Endothelial cell of umbilical vein (primary cell): Measurements from ENCODE around the gene SLC15A5. TPM values are rescaled to one million over a fixed set of nuclear protein-coding genes. Genes with fewer than 3 reads are reported as not detected.

Experiments
- BruUV-seq: library from RNA; stranded (reverse); fragments of 400-500 nt; replicated peaks from 2 replicates; lab custom pipeline; 2021; lab: Mats Ljungman, UMichigan
- CTCF ChIA-PET: fragments of 300-600, 350-600 bp; sonication (Branson Sonifier 250); formaldehyde crosslinking; loops from one replicate; lab custom pipeline; 2021; ENCODE audit warnings: antibody characterized with exemption, inconsistent platforms; lab: Charles Lee
- POLR2A ChIA-PET: fragments of 300-600, 350-600 bp; sonication (Branson Sonifier 250); formaldehyde crosslinking; loops from one replicate; lab custom pipeline; 2021; ENCODE audit warnings: antibody characterized with exemption, inconsistent platforms; lab: Charles Lee
- DNase-seq: peaks from one replicate; pipeline ENCODE4 v3.0.0-alpha.2; 2011; ENCODE audit warnings: low read depth, low spot score
- FAIRE-seq: peaks from 2 replicates; lab custom pipeline; 2011; peaks lifted over from hg19 to GRCh38; lab: Jason Lieb, UNC
- H2AFZ ChIP-seq: 2 replicates; pipeline ENCODE4 v1.6.0; 2012; ENCODE audit warnings: low read depth, low read length, control low read depth, inconsistent platforms
- H3K27ac ChIP-seq: 2 replicates; pipeline ENCODE4 v1.5.1; 2011; ENCODE audit warnings: low read depth, mild to moderate bottlenecking, control low read depth, low read length, moderate library complexity; ENCODE audit not compliant: insufficient read depth
- H3K27me3 ChIP-seq, 2 experiments: 2 replicates each; pipeline versions ENCODE4 v1.6.0 to v1.6.1; 2011; ENCODE audit warnings: low read length in 2 of 2, mixed read lengths in 1 of 2; ENCODE audit not compliant: control insufficient read depth in 2 of 2, insufficient read depth in 2 of 2
- H3K36me3 ChIP-seq, 2 experiments: 2 replicates in 1 of 2; 3 replicates in 1 of 2; pipeline ENCODE4 v1.5.1; 2011; ENCODE audit warnings: low read length in 2 of 2, mild to moderate bottlenecking in 1 of 2, moderate library complexity in 1 of 2; ENCODE audit not compliant: control insufficient read depth in 2 of 2, insufficient read depth in 2 of 2; ENCODE audit errors: extremely low read depth in 1 of 2
- H3K4me1 ChIP-seq: 3 replicates; pipeline ENCODE4 v1.5.1; 2011; ENCODE audit warnings: mild to moderate bottlenecking, low read length; ENCODE audit not compliant: control insufficient read depth, insufficient read depth; ENCODE audit errors: extremely low read depth
- H3K4me2 ChIP-seq: 2 replicates; pipeline ENCODE4 v1.6.1; 2011; ENCODE audit warnings: low read length, control low read depth, mixed read lengths; ENCODE audit not compliant: insufficient read depth
- H3K4me3 ChIP-seq, 3 experiments: fragments of 200-600 bp in 1 of 3; sonication (generic), shearing (Covaris generic) in 1 of 3; replicated peaks in 1 of 3; 2 replicates each; pipeline ENCODE4 v1.5.1; 2011 to 2016; ENCODE audit warnings: control low read depth in 3 of 3, low read length in 3 of 3, mild to moderate bottlenecking in 2 of 3, inconsistent platforms in 1 of 3, low read depth in 1 of 3, moderate library complexity in 1 of 3; ENCODE audit not compliant: insufficient read depth in 1 of 3
- H3K79me2 ChIP-seq: 2 replicates; pipeline ENCODE4 v1.6.0; 2012; ENCODE audit warnings: low read length, inconsistent platforms; ENCODE audit not compliant: control insufficient read depth, insufficient read depth
- H3K9ac ChIP-seq: replicated peaks from 2 replicates; pipeline ENCODE3; 2011; ENCODE audit warnings: low read length, control low read depth; ENCODE audit not compliant: insufficient read depth; ENCODE audit errors: extremely low read depth
- H3K9me1 ChIP-seq: replicated peaks from 3 replicates; pipeline ENCODE4 v1.6.0; 2011; ENCODE audit warnings: mild to moderate bottlenecking, low read length; ENCODE audit not compliant: control insufficient read depth, insufficient read depth; ENCODE audit errors: extremely low read depth
- H3K9me3 ChIP-seq: replicated peaks from 2 replicates; pipeline ENCODE4 v1.5.1; 2012; ENCODE audit warnings: low read length, inconsistent platforms; ENCODE audit not compliant: control insufficient read depth, insufficient read depth
- H4K20me1 ChIP-seq: replicated peaks from 2 replicates; pipeline ENCODE3; 2011; ENCODE audit warnings: mild to moderate bottlenecking, low read length; ENCODE audit not compliant: control insufficient read depth, insufficient read depth; ENCODE audit errors: extremely low read depth
- CTCF ChIP-seq, 2 donors: IDR thresholded peaks; 1 replicate in 1 of 2; 2 replicates in 1 of 2; pipeline ENCODE4 v1.5.1; 2011; ENCODE audit warnings: low read length in 2 of 2, mild to moderate bottlenecking in 2 of 2, moderate library complexity in 2 of 2, control low read depth in 1 of 2, inconsistent platforms in 1 of 2, low read depth in 1 of 2; ENCODE audit not compliant: insufficient read depth in 1 of 2; ENCODE audit errors: extremely low read depth in 1 of 2
- EZH2 ChIP-seq: IDR thresholded peaks from 2 replicates; pipeline ENCODE4 v1.6.1; 2012; ENCODE audit warnings: borderline replicate concordance, low read depth, mild to moderate bottlenecking, moderate library complexity, low read length, inconsistent platforms; ENCODE audit not compliant: severe bottlenecking
- FOS ChIP-seq: IDR thresholded peaks from 2 replicates; pipeline ENCODE4 v1.6.1; 2011; ENCODE audit warnings: mild to moderate bottlenecking, low read length, moderate library complexity, borderline replicate concordance; ENCODE audit not compliant: insufficient read depth
- GATA2 ChIP-seq: IDR thresholded peaks from 2 replicates; pipeline ENCODE4 v1.7.0; 2011; ENCODE audit warnings: low read depth, mild to moderate bottlenecking, moderate library complexity, mixed read lengths, low read length; ENCODE audit not compliant: insufficient read length, insufficient read depth
- JUN ChIP-seq: IDR thresholded peaks from 2 replicates; pipeline ENCODE4 v1.6.1; 2011; ENCODE audit warnings: borderline replicate concordance, low read depth; ENCODE audit not compliant: insufficient read length, insufficient read depth
- MAX ChIP-seq: IDR thresholded peaks from 2 replicates; pipeline ENCODE4 v1.6.1; 2011; ENCODE audit not compliant: insufficient read depth, insufficient read length
- MYC ChIP-seq: IDR thresholded peaks from one replicate; pipeline ENCODE4 v1.6.1; 2011; ENCODE audit warnings: mild to moderate bottlenecking, low read depth, low read length
- POLR2A ChIP-seq: IDR thresholded peaks from 2 replicates; pipeline ENCODE4 v1.6.1; 2012; ENCODE audit warnings: low read depth, mild to moderate bottlenecking, control low read depth, low read length
- POLR2AphosphoS5 ChIP-seq: IDR thresholded peaks from 2 replicates; pipeline ENCODE4 v1.6.1; 2012; ENCODE audit warnings: low read depth, mild to moderate bottlenecking, control low read depth, low read length, moderate library complexity; ENCODE audit not compliant: insufficient read depth
- dilution Hi-C: fragments of 300-500 bp; cut with MboI; formaldehyde crosslinking; loops from one replicate; pipeline ENCODE4 v1.15.0; 2019; ENCODE audit warnings: low sequenced_read_pairs; ENCODE audit not compliant: extremely low pct_ligation_motif_present
- intact Hi-C: fragments of 100-400 bp; cut with micrococcal nuclease; formaldehyde crosslinking; loops from one replicate; pipeline ENCODE4 v1.10.0; 2022
- polyA plus RNA-seq, 4 experiments: library from polyadenylated mRNA; depleted of rRNA in 3 of 4; stranded (reverse) in 3 of 4; unstranded in 1 of 4; fragments of >200 nt; gene quantifications; 2 replicates each; pipeline versions ENCODE4 v1.2.1 to v1.2.3, GENCODE V29; 2011 to 2012; ENCODE audit warnings: missing spikeins in 1 of 4
- total RNA-seq: library from RNA; stranded (reverse); gene quantifications from 2 replicates; pipeline ENCODE4 v1.2.3, GENCODE V29; 2021

Gene SLC15A5
- total and polyA plus RNA-seq, 2 donors (not counting 3 experiments of a cell fraction or from before 2014, with no cell fraction given) = not detected

- DNase-seq = no peak
- H3K9me3 ChIP-seq = no peaks in the 10 kb centered on the region
- H3K4me3 ChIP-seq = no peak overlapping the region
- no peak overlapping the region for H3K9ac ChIP-seq
- H3K9me1 ChIP-seq = no peaks in the 10 kb centered on the region
- TF ChIP-seq POLR2A (no peak), MAX (no peak), MYC (no peak), POLR2AphosphoS5 (no peak), FOS (no peak), CTCF (IDR thresholded peaks at IDR 0.05; ENCODE audit: extremely low read depth in 1 of 2, insufficient read depth in 1 of 2, low read depth in 1 of 2, low read length in 2 of 2) (no peak), EZH2 (no peak), GATA2 (no peak), JUN (no peak)
- CTCF ChIA-PET = interaction anchor here (1.0 to 3.8 kb wide), 5 partner anchors 20 to 1826 kb away, joined by 3 to 31 read pairs (median 7); no protein-coding TSS in a partner anchor
- no peak overlapping the region for H3K27ac ChIP-seq
- no peak for FAIRE-seq
- H3K79me2 ChIP-seq = no peaks in the 10 kb centered on the region
- dilution Hi-C loops = no loop called here
- no peak overlapping the region for H3K4me2 ChIP-seq
- H4K20me1 ChIP-seq = no peaks in the 10 kb centered on the region
- H2AFZ ChIP-seq = no peak overlapping the region
- no peaks in the 10 kb centered on the region for H3K36me3 ChIP-seq
- intact Hi-C loops = loop anchor here (5.0 kb wide), 2 partner anchors 1475 to 1825 kb away; no protein-coding TSS in a partner anchor
- POLR2A ChIA-PET = no interaction called here
- H3K27me3 ChIP-seq = peaks cover 0 to 3% of the 10 kb centered on the region in 2 experiments
- no TSS peak for BruUV-seq
- H3K4me1 ChIP-seq = no peaks in the 10 kb centered on the region
These were observed 110.7 kb downstream of the SLC15A5 start for GRCh38 chr12:16166563-16167470.
